HepG2 (cell line): ENCODE measurements around the gene TAF1A. TPM values are rescaled to one million over a fixed set of nuclear protein-coding genes. Genes with fewer than 3 reads are reported as not detected.

Source experiments
- ARID3A ChIP-seq: IDR thresholded peaks from 2 replicates; pipeline ENCODE4 v1.6.1; 2012; ENCODE audit warnings: low read depth, low read length, improper control_type of control experiment
- CC2D1A ChIP-seq: sonication (generic); formaldehyde crosslinking; IDR thresholded peaks from 2 replicates; pipeline ENCODE4 v1.8.1; 2023; ENCODE audit warnings: mild to moderate bottlenecking, missing genetic modification reagents
- DRAP1 ChIP-seq: IDR thresholded peaks from 2 replicates; pipeline ENCODE4 v1.6.1; 2016; ENCODE audit warnings: missing genetic modification reagents, missing compliant biosample characterization
- EED ChIP-seq: sonication (generic); formaldehyde crosslinking; IDR thresholded peaks from 2 replicates; pipeline ENCODE4 v1.5.0; 2020; ENCODE audit warnings: mild to moderate bottlenecking, missing genetic modification reagents
- HMGXB4 ChIP-seq, 2 experiments: sonication (generic) in 1 of 2; formaldehyde crosslinking in 1 of 2; IDR thresholded peaks; 2 replicates each; pipeline versions ENCODE4 v1.4.0 to v1.6.1; 2018 to 2020; ENCODE audit warnings: missing genetic modification reagents in 2 of 2, borderline replicate concordance in 1 of 2, low read depth in 1 of 2, mild to moderate bottlenecking in 1 of 2, missing biosample characterization in 1 of 2
- KLF16 ChIP-seq, 2 experiments: sonication (generic) in 1 of 2; formaldehyde crosslinking in 1 of 2; IDR thresholded peaks; 2 replicates each; pipeline versions ENCODE4 v1.6.1 to v1.8.0; 2016 to 2023; ENCODE audit warnings: missing genetic modification reagents in 2 of 2, missing compliant biosample characterization in 1 of 2
- ZBTB7B ChIP-seq: sonication (generic); formaldehyde crosslinking; IDR thresholded peaks from 2 replicates; pipeline ENCODE4 v1.4.0; 2020; ENCODE audit warnings: missing genetic modification reagents
- ZNF20 ChIP-seq: sonication (generic); formaldehyde crosslinking; IDR thresholded peaks from 2 replicates; pipeline ENCODE4 v1.4.0; 2020; ENCODE audit warnings: mild to moderate bottlenecking, moderate library complexity, missing genetic modification reagents
- ZNF644 ChIP-seq: IDR thresholded peaks from 2 replicates; pipeline ENCODE4 v1.6.1; 2016; ENCODE audit warnings: low read depth
- ZNF704 ChIP-seq: sonication (generic); formaldehyde crosslinking; IDR thresholded peaks from 2 replicates; pipeline ENCODE4 v1.8.1; 2023; ENCODE audit warnings: mild to moderate bottlenecking, inconsistent platforms, moderate library complexity, missing genetic modification reagents, borderline replicate concordance
- polyA plus RNA-seq, 8 experiments: library from polyadenylated mRNA; depleted of rRNA in 3 of 8; stranded (reverse) in 7 of 8; unstranded in 1 of 8; fragments of >200 nt; fragmentation: Illumina TruSeq in 4 of 8; extraction: Trizol in 4 of 8; gene quantifications; 2 replicates each; pipeline versions ENCODE4 v1.2.1 to v1.2.3, GENCODE V29; 2011 to 2016; ENCODE audit warnings: low read depth in 4 of 8, missing spikeins in 1 of 8, mixed read lengths in 1 of 8; ENCODE audit not compliant: insufficient read depth in 1 of 8
- total RNA-seq, 5 experiments: library from RNA; depleted of rRNA; stranded (reverse); fragments of >200 nt; fragmentation: Illumina TruSeq; extraction: Trizol; gene quantifications; 2 replicates each; pipeline ENCODE4 v1.2.3, GENCODE V29; 2016; ENCODE audit warnings: low read depth in 1 of 5

The TAF1A gene
- total and polyA plus RNA-seq, 2 of the 13 experiments (the other 11 are each of a cell fraction or from before 2014, with no cell fraction given) = 3.3 to 10.7 TPM

- TF ChIP-seq ZNF704 (CRISPR knock-in tag) = no peak
- TF ChIP-seq ZNF20 (CRISPR knock-in tag) = no peak
- TF ChIP-seq DRAP1 = 0 out of 2 replicates have a peak, but pooled peaks have one; percentile 40
- TF ChIP-seq ZBTB7B = no peak
- TF ChIP-seq HMGXB4 (CRISPR knock-in tag; IDR thresholded peaks at IDR 0.05; ENCODE audit: borderline replicate concordance in 1 of 2, low read depth in 1 of 2) = peak in 1 of 2 experiments; percentile 33; a peak in 1 of 4 replicates
- no peak for TF ChIP-seq ZNF644
- 0 out of 4 replicates have a peak, but pooled peaks of 1 of the 2 experiments have one; percentile 27 for TF ChIP-seq KLF16 (CRISPR knock-in tag; IDR thresholded peaks at IDR 0.05)
- no peak for TF ChIP-seq CC2D1A (CRISPR knock-in tag)
- peak; percentile 18; the same call in 1 of the 2 replicates for TF ChIP-seq ARID3A
- TF ChIP-seq EED (CRISPR knock-in tag) = no peak
- TF ChIP-seq, all 625 proteins: peak for 13
Observed at GRCh38 chr1:222634180-222635013, 44.7 kb upstream of the TAF1A start (continued).
